ENCODE results near the gene ZNF783.
"Not testable (repeated sequence)": the region's sequence is repeated elsewhere in the genome, so short reads cannot be mapped to it uniquely, and the experiment has no call there.

ZNF783 gene

GRCh38 chr7:149223176-149223575 lies 38.8 kb upstream of the ZNF783 start:
- no peak for DNase-seq (ENCODE audit: low read depth)
- no peak overlapping the region for H3K4me3 ChIP-seq (ENCODE audit: low read length)
- no peak for TF ChIP-seq CTCF (conservative IDR thresholded peaks at IDR 0.05; ENCODE audit: low read length)

GRCh38 chr7:149223761-149224160 lies 38.2 kb upstream of the ZNF783 start:
- DNase-seq (ENCODE audit: low read depth): no peak
- no peak for TF ChIP-seq CTCF (conservative IDR thresholded peaks at IDR 0.05; ENCODE audit: low read length)
- H3K4me3 ChIP-seq (ENCODE audit: low read length): no peak overlapping the region

GRCh38 chr7:149224352-149224751 lies 37.6 kb upstream of the ZNF783 start:
- no peak for DNase-seq (ENCODE audit: low read depth)
- H3K4me3 ChIP-seq (ENCODE audit: low read length): no peak overlapping the region
- TF ChIP-seq CTCF (conservative IDR thresholded peaks at IDR 0.05; ENCODE audit: low read length): no peak

GRCh38 chr7:149225106-149225505 lies 36.9 kb upstream of the ZNF783 start:
- no peak for TF ChIP-seq CTCF (conservative IDR thresholded peaks at IDR 0.05; ENCODE audit: low read length)
- no peak overlapping the region for H3K4me3 ChIP-seq (ENCODE audit: low read length)
- DNase-seq (ENCODE audit: low read depth): no peak

- H3K4me3 ChIP-seq (ENCODE audit: low read length): no peak overlapping the region
- no peak for TF ChIP-seq CTCF (conservative IDR thresholded peaks at IDR 0.05; ENCODE audit: low read length)
- DNase-seq (ENCODE audit: low read depth): no peak
These were observed 36.3 kb upstream of the ZNF783 start for GRCh38 chr7:149225656-149226055.

GRCh38 chr7:149226366-149226765 lies 35.6 kb upstream of the ZNF783 start:
- not testable (repeated sequence) for DNase-seq (ENCODE audit: low read depth); H3K4me3 ChIP-seq (ENCODE audit: low read length)

GRCh38 chr7:149226840-149227494 lies 35.0 kb upstream of the ZNF783 start:
- H3K4me3 ChIP-seq (ENCODE audit: low read length): no peak overlapping the region
- TF ChIP-seq CTCF (conservative IDR thresholded peaks at IDR 0.05; ENCODE audit: low read length): no peak
- no peak for DNase-seq (ENCODE audit: low read depth)

Data from AG10803 (cell line).